ENCODE results near the gene MAP3K12. TPM values are rescaled to one million over a fixed set of nuclear protein-coding genes. Genes with fewer than 3 reads are reported as not detected.

MAP3K12 gene
- total RNA-seq, 1 experiment from 2014 or later: 14.7 TPM

DNA sequence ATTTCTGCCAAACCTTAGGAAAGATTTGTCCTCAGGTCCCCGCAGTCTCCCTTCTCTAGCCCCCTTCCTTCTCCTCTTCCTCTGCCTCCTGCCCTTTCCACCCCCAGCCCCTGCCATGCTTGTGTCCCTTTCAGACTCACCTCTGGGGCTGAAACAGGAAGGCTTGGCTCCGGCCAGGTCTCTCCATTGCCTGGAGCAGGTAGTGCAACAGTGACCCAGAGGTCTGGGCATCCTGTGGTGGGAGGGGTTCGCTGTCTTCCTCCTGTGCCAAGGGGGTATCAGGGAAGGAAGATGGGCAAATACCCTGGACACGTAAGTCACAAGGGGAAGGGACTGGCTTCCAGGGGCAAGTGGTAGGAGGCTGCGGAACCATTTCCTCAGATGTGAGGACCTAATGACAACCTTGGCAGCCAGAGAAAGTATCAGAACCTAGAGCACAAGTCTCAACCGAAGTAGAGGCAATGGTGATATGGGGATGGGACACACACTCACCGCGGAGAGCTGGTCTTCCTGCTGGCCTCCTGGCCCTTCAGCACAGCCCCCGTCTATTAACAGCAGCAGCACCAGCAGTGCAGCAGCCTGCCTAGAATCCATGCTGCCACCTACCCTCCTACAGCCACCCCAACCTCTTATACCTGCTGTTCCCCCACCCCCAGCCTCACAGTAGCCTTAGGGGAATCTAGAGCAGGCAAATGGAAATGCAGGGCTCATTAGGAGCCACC, 7.8 kb upstream of the MAP3K12 start, which contains the start of gene NPFF:
NPFF (minus strand) TSS at position 604 of the 722 bp plus-strand sequence; CDS start at position 594, 10 bp downstream.
- no peaks in the 10 kb centered on the region for H3K36me3 ChIP-seq (ENCODE audit: low read depth)
- peaks cover 20% of the 10 kb centered on the region for H3K79me2 ChIP-seq (ENCODE audit: low read depth)
- ChIA-PET POLR2A (ENCODE audit: unreplicated experiment) (no interaction called here), CTCF (no interaction called here)
- H2AFZ ChIP-seq: no peak within 1 kb of the TSS
- no peak within 1 kb of the TSS for H3K4me2 ChIP-seq
- no TSS peak for BruUV-seq (replicated peaks)
- no peaks in the 10 kb centered on the region for H3K9me2 ChIP-seq (ENCODE audit: insufficient read depth)
- no peaks in the 10 kb centered on the region for H4K20me1 ChIP-seq (ENCODE audit: insufficient read depth)
- H3K9me3 ChIP-seq (ENCODE audit: insufficient read depth, low read depth): no peaks in the 10 kb centered on the region
- no peaks in the 10 kb centered on the region for H3K27me3 ChIP-seq (ENCODE audit: insufficient read depth, low read depth)
- no peak within 1 kb of the TSS for H3K4me3 ChIP-seq
- TF ChIP-seq EZH2 (IDR thresholded peaks at IDR 0.05; ENCODE audit: low read depth): no peak
- TF ChIP-seq, protein P1, sequence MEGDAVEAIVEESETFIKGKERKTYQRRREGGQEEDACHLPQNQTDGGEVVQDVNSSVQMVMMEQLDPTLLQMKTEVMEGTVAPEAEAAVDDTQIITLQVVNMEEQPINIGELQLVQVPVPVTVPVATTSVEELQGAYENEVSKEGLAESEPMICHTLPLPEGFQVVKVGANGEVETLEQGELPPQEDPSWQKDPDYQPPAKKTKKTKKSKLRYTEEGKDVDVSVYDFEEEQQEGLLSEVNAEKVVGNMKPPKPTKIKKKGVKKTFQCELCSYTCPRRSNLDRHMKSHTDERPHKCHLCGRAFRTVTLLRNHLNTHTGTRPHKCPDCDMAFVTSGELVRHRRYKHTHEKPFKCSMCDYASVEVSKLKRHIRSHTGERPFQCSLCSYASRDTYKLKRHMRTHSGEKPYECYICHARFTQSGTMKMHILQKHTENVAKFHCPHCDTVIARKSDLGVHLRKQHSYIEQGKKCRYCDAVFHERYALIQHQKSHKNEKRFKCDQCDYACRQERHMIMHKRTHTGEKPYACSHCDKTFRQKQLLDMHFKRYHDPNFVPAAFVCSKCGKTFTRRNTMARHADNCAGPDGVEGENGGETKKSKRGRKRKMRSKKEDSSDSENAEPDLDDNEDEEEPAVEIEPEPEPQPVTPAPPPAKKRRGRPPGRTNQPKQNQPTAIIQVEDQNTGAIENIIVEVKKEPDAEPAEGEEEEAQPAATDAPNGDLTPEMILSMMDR (conservative IDR thresholded peaks at IDR 0.05): no peak
- intact Hi-C loops (cut with micrococcal nuclease; ENCODE audit: unreplicated experiment): loop anchor here (10.0 kb wide), 1 partner anchor 442 kb away; no protein-coding TSS in a partner anchor
- DNase-seq: no peak
- peaks cover 8% of the 10 kb centered on the region for H3K4me1 ChIP-seq (replicated peaks; ENCODE audit: insufficient read depth)
- H3K27ac ChIP-seq: no peak within 1 kb of the TSS
- peaks cover 10% of the 10 kb centered on the region; the same call in 1 of the 2 replicates for H3F3A ChIP-seq (ENCODE audit: insufficient read depth, low read depth)

DNA sequence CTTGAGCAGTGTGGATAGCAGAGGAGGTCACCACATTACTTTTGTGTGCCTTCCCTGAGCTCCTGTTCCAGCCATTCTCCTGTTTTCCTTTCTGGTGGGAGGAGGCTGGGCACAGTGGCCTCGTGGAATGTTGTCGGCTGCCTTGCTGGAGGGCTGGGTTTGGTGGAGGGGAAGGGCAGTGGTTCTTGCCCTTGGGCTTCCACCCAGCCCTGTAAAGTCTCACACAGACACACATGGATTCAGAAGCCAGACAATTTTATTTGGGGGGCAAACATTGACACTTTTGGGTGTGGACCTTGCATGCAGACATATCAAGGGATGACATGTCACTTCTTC, 7.2 kb upstream of the MAP3K12 start:
- no peak for TF ChIP-seq EZH2 (IDR thresholded peaks at IDR 0.05; ENCODE audit: low read depth)
- TF ChIP-seq, protein P1 (conservative IDR thresholded peaks at IDR 0.05): no peak
- DNase-seq: no peak
- H3K36me3 ChIP-seq (ENCODE audit: low read depth): no peaks in the 10 kb centered on the region
- intact Hi-C loops (cut with micrococcal nuclease; ENCODE audit: unreplicated experiment): loop anchor here (10.0 kb wide), 1 partner anchor 442 kb away; no protein-coding TSS in a partner anchor
- no peak overlapping the region for H3K4me3 ChIP-seq
- ChIA-PET CTCF (no interaction called here), POLR2A (ENCODE audit: unreplicated experiment) (no interaction called here)
- peaks cover 26% of the 10 kb centered on the region for H3K79me2 ChIP-seq (ENCODE audit: low read depth)
- H3F3A ChIP-seq (ENCODE audit: insufficient read depth, low read depth): peaks cover 10% of the 10 kb centered on the region; the same call in 1 of the 2 replicates
- no peak overlapping the region for H3K27ac ChIP-seq
- no TSS peak for BruUV-seq (replicated peaks)
- H3K9me2 ChIP-seq (ENCODE audit: insufficient read depth): no peaks in the 10 kb centered on the region
- no peak overlapping the region for H3K4me2 ChIP-seq
- H2AFZ ChIP-seq: no peak overlapping the region
- H3K4me1 ChIP-seq (replicated peaks; ENCODE audit: insufficient read depth): peaks cover 11% of the 10 kb centered on the region
- no peaks in the 10 kb centered on the region for H3K9me3 ChIP-seq (ENCODE audit: insufficient read depth, low read depth)
- no peaks in the 10 kb centered on the region for H3K27me3 ChIP-seq (ENCODE audit: insufficient read depth, low read depth)
- H4K20me1 ChIP-seq (ENCODE audit: insufficient read depth): no peaks in the 10 kb centered on the region

DNA sequence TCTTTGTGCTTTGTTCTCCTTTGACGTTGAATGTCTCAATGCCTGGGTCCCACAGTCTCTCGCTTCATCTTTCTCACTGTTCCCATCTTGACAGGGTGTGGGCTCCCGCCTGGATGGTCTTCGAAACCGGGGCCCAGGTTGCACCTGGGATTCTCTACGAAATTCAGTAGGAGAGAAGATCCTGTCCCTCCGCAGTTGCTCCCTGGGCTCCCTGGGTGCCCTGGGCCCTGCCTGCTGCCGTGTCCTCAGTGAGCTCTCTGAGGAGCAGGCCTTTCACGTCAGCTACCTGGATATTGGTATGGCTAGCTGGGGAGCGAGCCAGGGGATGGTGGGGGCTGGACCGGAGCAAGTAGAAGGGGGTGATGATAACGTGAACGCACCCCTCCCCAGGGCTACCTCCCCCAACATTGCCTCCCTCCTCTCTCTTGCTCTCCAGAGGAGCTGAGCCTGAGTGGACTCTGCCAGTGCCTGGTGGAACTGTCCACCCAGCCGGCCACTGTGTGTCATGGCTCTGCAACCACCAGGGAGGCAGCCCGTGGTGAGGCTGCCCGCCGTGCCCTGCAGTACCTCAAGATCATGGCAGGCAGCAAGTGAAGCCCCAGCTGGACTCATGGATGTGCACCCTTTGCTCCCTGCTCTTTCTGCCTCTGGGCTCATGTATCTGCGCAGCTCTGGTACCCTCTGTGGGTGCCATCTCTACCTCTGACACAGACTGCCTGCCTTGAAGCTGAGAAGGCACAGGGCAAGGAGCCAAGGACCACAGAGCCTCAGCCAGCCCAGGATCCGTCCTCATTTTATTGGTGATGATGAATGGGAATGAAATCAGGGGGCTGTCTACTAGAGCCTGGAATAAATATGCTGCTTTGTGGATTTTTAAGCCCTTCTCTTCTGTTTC, 6.5 kb upstream of the MAP3K12 start:
- CTCF ChIA-PET: interaction anchor here (0.7 kb wide), 1 partner anchor 179 kb away, joined by 3 read pairs; no protein-coding TSS in a partner anchor
- no peaks in the 10 kb centered on the region for H3K36me3 ChIP-seq (ENCODE audit: low read depth)

More for the DNA sequence above, 6.5 kb upstream of the MAP3K12 start:
- peaks cover 10% of the 10 kb centered on the region; the same call in 1 of the 2 replicates for H3F3A ChIP-seq (ENCODE audit: insufficient read depth, low read depth)
- POLR2A ChIA-PET (ENCODE audit: unreplicated experiment): no interaction called here
- H2AFZ ChIP-seq: no peak overlapping the region
- no peak for DNase-seq
- no peaks in the 10 kb centered on the region for H3K27me3 ChIP-seq (ENCODE audit: insufficient read depth, low read depth)
- no peaks in the 10 kb centered on the region for H3K9me2 ChIP-seq (ENCODE audit: insufficient read depth)
- peaks cover 26% of the 10 kb centered on the region for H3K79me2 ChIP-seq (ENCODE audit: low read depth)
- no peaks in the 10 kb centered on the region for H4K20me1 ChIP-seq (ENCODE audit: insufficient read depth)
- no peak overlapping the region for H3K4me2 ChIP-seq
- intact Hi-C loops (cut with micrococcal nuclease; ENCODE audit: unreplicated experiment): loop anchor here (10.0 kb wide), 1 partner anchor 441 kb away; no protein-coding TSS in a partner anchor
- BruUV-seq (replicated peaks): no TSS peak
- H3K9me3 ChIP-seq (ENCODE audit: insufficient read depth, low read depth): no peaks in the 10 kb centered on the region
- H3K27ac ChIP-seq: no peak overlapping the region
- H3K4me3 ChIP-seq: no peak overlapping the region
- TF ChIP-seq, protein P1 (conservative IDR thresholded peaks at IDR 0.05): no peak
- no peak for TF ChIP-seq EZH2 (IDR thresholded peaks at IDR 0.05; ENCODE audit: low read depth)
- H3K4me1 ChIP-seq (replicated peaks; ENCODE audit: insufficient read depth): peaks cover 11% of the 10 kb centered on the region

Data from PC-9 (cell line).